HG02970 (cell line): ENCODE measurements around the gene TMEM185A.
"Not testable (repeated sequence)": the region's sequence is repeated elsewhere in the genome, so short reads cannot be mapped to it uniquely, and the experiment has no call there.

Experiments used
- ATAC-seq: cut with Tn5 transposase; IDR thresholded peaks from one replicate; pipeline ENCODE4 v1.9.1; 2021; ENCODE audit warnings: mild to moderate bottlenecking, moderate library complexity, moderate number of reproducible peaks; ENCODE audit not compliant: unreplicated experiment, low FRiP score

TMEM185A gene

GRCh38 chrX:149563359-149563758 lies 68.2 kb downstream of the TMEM185A start:
- no peak for ATAC-seq

- ATAC-seq, result not testable (repeated sequence)
These were observed 76.3 kb downstream of the TMEM185A start for GRCh38 chrX:149555251-149555650.

GRCh38 chrX:149551939-149552248 lies 79.7 kb downstream of the TMEM185A start:
- not testable (repeated sequence) for ATAC-seq

GRCh38 chrX:149551245-149551938 lies 80.2 kb downstream of the TMEM185A start:
- ATAC-seq, result not testable (repeated sequence)

- ATAC-seq, result not testable (repeated sequence)
These were observed 81.1 kb downstream of the TMEM185A start for GRCh38 chrX:149550454-149550853.

- not testable (repeated sequence) for ATAC-seq
These were observed 81.9 kb downstream of the TMEM185A start, which contains the start of gene HSFX3 for GRCh38 chrX:149549701-149550100. TSS of gene HSFX3 (minus strand) at chrX:149549924. CDS start at chrX:149549852, 72 bp downstream.

GRCh38 chrX:149547782-149548181 lies 83.8 kb downstream of the TMEM185A start:
- not testable (repeated sequence) for ATAC-seq

GRCh38 chrX:149546962-149547361 lies 84.6 kb downstream of the TMEM185A start:
- not testable (repeated sequence) for ATAC-seq
